Stomach (tissue), 9 donors: ENCODE data around the gene TTC28. TPM values are rescaled to one million over a fixed set of nuclear protein-coding genes. Genes with fewer than 3 reads are reported as not detected.

Source experiments
- DNase-seq, 2 donors: peaks; one replicate each; pipeline versions ENCODE4 v3.0.0 to v3.0.0-alpha.2; 2013 to 2019
- H3K27ac ChIP-seq, 5 donors: fragments of 200-600 bp in 4 of 5; sonication (generic) in 4 of 5; one replicate each; pipeline ENCODE4 v1.5.1; 2013 to 2019; ENCODE audit warnings: mild to moderate bottlenecking in 1 of 5, moderate library complexity in 1 of 5
- H3K27me3 ChIP-seq, 3 donors: fragments of 200-600 bp; sonication (generic); one replicate each; pipeline ENCODE4 v1.5.1; 2017 to 2019; ENCODE audit warnings: mixed run types in 1 of 3
- H3K36me3 ChIP-seq, 4 donors: fragments of 200-600 bp; sonication (generic); 1 replicate in 3 of 4; 2 replicates in 1 of 4; pipeline ENCODE4 v1.5.1; 2016 to 2019
- H3K4me1 ChIP-seq, 4 donors: fragments of 200-600 bp; sonication (generic); one replicate each; pipeline ENCODE4 v1.5.1; 2016 to 2019
- H3K4me3 ChIP-seq, 4 donors: fragments of 200-600 bp; sonication (generic) in 3 of 4; one replicate each; pipeline ENCODE4 v1.5.1; 2016 to 2019; ENCODE audit warnings: mild to moderate bottlenecking in 1 of 4
- H3K9me3 ChIP-seq, 4 donors: fragments of 200-600 bp; sonication (generic); one replicate each; pipeline ENCODE4 v1.5.1; 2016 to 2019
- CTCF ChIP-seq, 7 experiments: fragments of 450-650 bp in 4 of 7; fragments of 200-600 bp in 3 of 7; sonication (generic) in 3 of 7; IDR thresholded peaks; one replicate each; pipeline ENCODE4 v1.5.1; 2016 to 2019; ENCODE audit warnings: antibody characterized with exemption in 7 of 7, control low read depth in 2 of 7, mild to moderate bottlenecking in 1 of 7
- EP300 ChIP-seq: sonication (generic); formaldehyde crosslinking; IDR thresholded peaks from one replicate; pipeline ENCODE4 v1.6.1; 2017; ENCODE audit warnings: antibody characterized with exemption
- POLR2A ChIP-seq, 4 donors: fragments of 450-650 bp; IDR thresholded peaks; one replicate each; pipeline ENCODE4 v1.6.1; 2016; ENCODE audit warnings: antibody characterized with exemption in 4 of 4, control low read depth in 2 of 4, mild to moderate bottlenecking in 1 of 4, moderate library complexity in 1 of 4
- POLR2AphosphoS5 ChIP-seq, 3 donors: sonication (generic); formaldehyde crosslinking; IDR thresholded peaks; one replicate each; pipeline ENCODE4 v1.6.1; 2016; ENCODE audit warnings: antibody characterized with exemption in 3 of 3
- WGBS, 5 donors: extraction: QIAGEN DNeasy Blood & Tissue Kit in 3 of 5; methylation state at CpG; one replicate each; pipeline versions ENCODE4 v1.1.5 to v1.1.7; 2013 to 2018; 5-methylcytosine and 5-hydroxymethylcytosine counted together
- intact Hi-C: fragments of 100-400 bp; cut with DNase I; formaldehyde crosslinking; loops from one replicate; pipeline ENCODE4 v1.15.1; 2023; ENCODE audit warnings: low total_unique reads
- polyA plus RNA-seq, 3 donors: library from polyadenylated mRNA; stranded (reverse); fragments of 200-250 nt; gene quantifications; one replicate each; pipeline ENCODE4 v1.2.3, GENCODE V29; 2013
- total RNA-seq, 5 donors: library from RNA; depleted of rRNA; stranded (reverse); fragments of >200 nt; gene quantifications; one replicate each; pipeline versions ENCODE4 v1.1.0 to v1.2.3, GENCODE V29; 2014 to 2016
- donor health status: healthy with polysubstance abuse.
- donor health status: Bipolar disorder and iron deficiency.
- donor health status: healthy.

TTC28 gene
- total and polyA plus RNA-seq, 8 donors = 1.7 to 53.4 (median 24.6) TPM

DNA sequence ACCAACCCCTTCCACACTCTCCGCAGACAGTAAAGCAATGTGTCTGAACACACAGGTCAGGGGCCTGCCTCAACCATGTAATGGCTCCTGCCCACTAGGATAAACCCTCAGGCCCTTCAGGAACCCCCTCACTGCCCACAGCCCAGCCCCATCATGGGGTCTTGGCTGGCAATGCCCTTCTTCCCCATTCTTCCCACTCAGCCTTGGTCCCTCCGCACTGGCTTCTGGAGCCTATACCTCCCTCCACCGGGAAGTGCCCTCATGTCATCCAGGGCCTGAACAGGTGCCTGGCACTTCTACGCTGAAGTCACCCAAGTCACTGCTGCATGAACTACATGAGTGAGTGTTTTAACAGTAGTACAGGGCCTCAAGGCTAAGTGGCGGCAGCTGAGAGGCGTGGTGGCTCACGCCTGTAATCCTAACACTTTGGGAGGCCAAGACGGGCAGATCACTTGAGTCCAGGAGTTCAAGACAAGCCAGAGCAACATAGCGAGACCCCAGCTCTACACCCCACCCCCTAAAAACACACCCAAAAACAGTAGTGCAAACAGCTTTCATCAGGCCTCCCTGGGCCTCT lies 685.8 kb downstream of the TTC28 start:
- H3K36me3 ChIP-seq = peaks cover 19 to 94% (median 70%) of the 10 kb centered on the region in 4 donors
- 92 to 97% (median 93%) methylated on average over 9 of the region's 9 CpGs for WGBS, 5 donors
- DNase-seq = no peak
- H3K4me3 ChIP-seq = no peak overlapping the region
- intact Hi-C loops = no loop called here
- H3K27ac ChIP-seq = no peak overlapping the region
- no peaks in the 10 kb centered on the region for H3K27me3 ChIP-seq
- TF ChIP-seq CTCF (IDR thresholded peaks at IDR 0.05) (no peak), EP300 (no peak), POLR2AphosphoS5 (IDR thresholded peaks at IDR 0.05) (no peak), POLR2A (IDR thresholded peaks at IDR 0.05) (no peak)
- H3K4me1 ChIP-seq = peaks cover 0 to 14% (median 7%) of the 10 kb centered on the region in 4 donors
- no peaks in the 10 kb centered on the region for H3K9me3 ChIP-seq

GRCh38 chr22:27993201-27993635 lies 686.4 kb downstream of the TTC28 start:
- no peaks in the 10 kb centered on the region for H3K9me3 ChIP-seq
- no peak overlapping the region for H3K27ac ChIP-seq
- intact Hi-C loops = no loop called here
- peak in 1 of 2 donors; percentile 13 for DNase-seq
- 95 to 100% (median 97%) methylated on average over 5 to 12 of the region's 12 CpGs for WGBS, 5 donors
- no peak overlapping the region for H3K4me3 ChIP-seq
- peaks cover 0 to 14% (median 7%) of the 10 kb centered on the region in 4 donors for H3K4me1 ChIP-seq
- TF ChIP-seq POLR2AphosphoS5 (IDR thresholded peaks at IDR 0.05) = no peak
- no peak for TF ChIP-seq EP300
- TF ChIP-seq POLR2A (IDR thresholded peaks at IDR 0.05) = no peak
- no peak for TF ChIP-seq CTCF (IDR thresholded peaks at IDR 0.05)
- H3K36me3 ChIP-seq = peaks cover 19 to 90% (median 68%) of the 10 kb centered on the region in 4 donors
- no peaks in the 10 kb centered on the region for H3K27me3 ChIP-seq

- Histone ChIP-seq H3K4me3 (no peak overlapping the region), H3K36me3 (peaks cover 19 to 87% (median 64%) of the 10 kb centered on the region in 4 donors), H3K27me3 (no peaks in the 10 kb centered on the region), H3K9me3 (no peaks in the 10 kb centered on the region), H3K4me1 (peaks cover 0 to 14% (median 7%) of the 10 kb centered on the region in 4 donors), H3K27ac (no peak overlapping the region)
- WGBS, 5 donors = 87 to 94% (median 89%) methylated on average over 14 to 23 of the region's 23 CpGs
- intact Hi-C loops = no loop called here
- no peak for TF ChIP-seq EP300
- no peak for TF ChIP-seq POLR2A (IDR thresholded peaks at IDR 0.05)
- no peak for TF ChIP-seq CTCF (IDR thresholded peaks at IDR 0.05)
- no peak for TF ChIP-seq POLR2AphosphoS5 (IDR thresholded peaks at IDR 0.05)
- peak in 1 of 2 donors; percentile 19 for DNase-seq
Observed at GRCh38 chr22:27992294-27993165, 687.1 kb downstream of the TTC28 start.

GRCh38 chr22:27991586-27992293 lies 687.9 kb downstream of the TTC28 start:
- Histone ChIP-seq H3K27me3 (no peaks in the 10 kb centered on the region), H3K4me3 (no peak overlapping the region), H3K9me3 (no peaks in the 10 kb centered on the region), H3K36me3 (peaks cover 19 to 87% (median 65%) of the 10 kb centered on the region in 4 donors), H3K4me1 (peaks cover 0 to 14% (median 7%) of the 10 kb centered on the region in 4 donors), H3K27ac (peak overlapping the region in 2 of 5 donors; percentile 55 to 69)
- TF ChIP-seq CTCF (IDR thresholded peaks at IDR 0.05) = no peak
- no peak for TF ChIP-seq EP300
- no peak for TF ChIP-seq POLR2AphosphoS5 (IDR thresholded peaks at IDR 0.05)
- TF ChIP-seq POLR2A (IDR thresholded peaks at IDR 0.05) = no peak
- intact Hi-C loops = no loop called here
- peak in 1 of 2 donors; percentile 21 for DNase-seq
- 85 to 93% (median 87%) methylated on average over 7 of the region's 7 CpGs for WGBS, 5 donors
